ENCODE data around the gene FAM78B.

The FAM78B gene

GRCh38 chr1:166116026-166116425, 50.8 kb downstream of the FAM78B start:
- FAIRE-seq: no peak

- FAIRE-seq: no peak
Measured at GRCh38 chr1:166114419-166114818, 52.4 kb downstream of the FAM78B start.

- no peak for FAIRE-seq
Measured at GRCh38 chr1:166113630-166114029, 53.2 kb downstream of the FAM78B start.

DNA sequence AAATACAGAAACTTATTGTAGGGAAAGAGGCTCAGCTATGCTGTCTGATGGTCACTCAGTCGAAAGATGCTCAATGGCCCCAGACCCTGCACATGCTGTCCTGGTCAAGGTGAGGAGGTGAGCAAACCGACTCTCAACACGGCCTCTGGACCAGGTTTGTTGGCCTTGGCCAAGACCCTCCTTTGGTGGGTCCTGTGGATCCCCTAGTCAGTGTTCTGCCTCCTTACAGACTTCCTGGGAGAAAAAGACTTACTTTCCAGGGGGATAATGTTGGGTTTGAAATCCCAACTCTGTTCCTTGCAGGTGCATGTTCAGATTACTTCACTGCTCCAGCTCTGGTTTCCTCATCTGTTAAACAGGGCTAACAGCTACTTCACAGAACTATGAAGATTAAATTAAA, 53.8 kb downstream of the FAM78B start:
- no peak for FAIRE-seq

- no peak for FAIRE-seq
Measured at GRCh38 chr1:166112425-166112824, 54.4 kb downstream of the FAM78B start.

DNA sequence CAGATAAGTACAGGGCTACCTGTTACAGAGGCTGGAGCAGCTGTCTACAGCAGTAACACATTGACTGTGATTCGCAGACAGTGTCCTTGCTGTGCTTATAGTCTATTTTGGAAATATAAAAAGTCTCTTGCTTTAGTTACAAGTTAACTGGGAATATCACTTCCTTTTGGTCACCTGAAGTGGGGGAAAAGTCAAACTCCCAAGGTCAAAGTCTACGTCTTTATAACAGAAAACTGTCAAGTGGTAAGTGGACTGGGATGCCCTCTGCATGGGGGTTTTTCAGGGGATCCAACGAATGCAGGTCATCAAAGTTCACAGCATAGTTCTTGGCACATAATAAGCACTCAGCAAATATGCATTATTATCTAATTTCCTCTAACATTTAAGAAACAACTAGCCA, 55.4 kb downstream of the FAM78B start:
- no peak for FAIRE-seq

- no peak for FAIRE-seq
Measured at GRCh38 chr1:166090244-166090643, 76.6 kb downstream of the FAM78B start.

GRCh38 chr1:166089804-166090203, 77.0 kb downstream of the FAM78B start:
- no peak for FAIRE-seq

DNA sequence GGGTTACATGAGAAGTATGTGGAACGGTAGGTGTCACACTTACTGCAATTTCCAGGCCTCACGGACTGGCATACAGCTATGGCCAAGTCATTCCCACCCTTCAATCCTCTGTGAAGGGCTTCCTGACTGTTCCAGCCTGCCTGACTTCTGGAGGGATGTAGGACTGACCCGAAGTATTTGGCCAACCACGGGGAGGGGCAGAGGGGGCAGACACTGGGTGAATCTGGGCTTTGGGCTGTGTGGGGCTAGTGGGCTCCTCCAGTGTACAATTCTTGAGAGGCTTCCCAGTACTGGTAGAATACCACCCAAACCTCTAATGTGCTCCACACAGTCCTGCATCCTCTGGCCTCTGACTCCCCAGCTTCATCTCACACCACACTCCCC, 78.2 kb downstream of the FAM78B start:
- no peak for FAIRE-seq

GRCh38 chr1:166087734-166088571, 78.8 kb downstream of the FAM78B start:
- FAIRE-seq: no peak

GRCh38 chr1:166086113-166086883, 80.5 kb downstream of the FAM78B start:
- FAIRE-seq: no peak

GRCh38 chr1:166084613-166085012, 82.2 kb downstream of the FAM78B start:
- no peak for FAIRE-seq

DNA sequence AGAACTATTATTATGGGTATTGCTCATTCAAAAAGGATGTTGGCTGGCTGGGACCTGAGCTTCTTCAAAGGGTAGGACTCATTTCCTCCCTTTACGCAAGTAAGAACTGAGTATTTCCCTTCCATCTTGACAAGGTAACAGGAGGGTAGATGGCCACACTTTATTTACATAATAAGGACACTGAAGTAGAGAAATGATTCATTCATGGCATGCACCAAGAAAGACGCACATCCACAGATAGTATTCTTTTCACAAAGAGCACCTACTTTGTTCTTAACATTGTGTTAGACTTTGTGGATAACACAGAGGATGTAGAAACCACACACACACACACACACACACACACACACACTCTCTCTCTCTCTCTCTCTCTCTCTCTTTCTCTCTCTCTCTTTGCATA, 82.9 kb downstream of the FAM78B start:
- no peak for FAIRE-seq

- no peak for FAIRE-seq
Measured at GRCh38 chr1:166082601-166083000, 84.2 kb downstream of the FAM78B start.

GRCh38 chr1:166080967-166081870, 85.6 kb downstream of the FAM78B start:
- no peak for FAIRE-seq

DNA sequence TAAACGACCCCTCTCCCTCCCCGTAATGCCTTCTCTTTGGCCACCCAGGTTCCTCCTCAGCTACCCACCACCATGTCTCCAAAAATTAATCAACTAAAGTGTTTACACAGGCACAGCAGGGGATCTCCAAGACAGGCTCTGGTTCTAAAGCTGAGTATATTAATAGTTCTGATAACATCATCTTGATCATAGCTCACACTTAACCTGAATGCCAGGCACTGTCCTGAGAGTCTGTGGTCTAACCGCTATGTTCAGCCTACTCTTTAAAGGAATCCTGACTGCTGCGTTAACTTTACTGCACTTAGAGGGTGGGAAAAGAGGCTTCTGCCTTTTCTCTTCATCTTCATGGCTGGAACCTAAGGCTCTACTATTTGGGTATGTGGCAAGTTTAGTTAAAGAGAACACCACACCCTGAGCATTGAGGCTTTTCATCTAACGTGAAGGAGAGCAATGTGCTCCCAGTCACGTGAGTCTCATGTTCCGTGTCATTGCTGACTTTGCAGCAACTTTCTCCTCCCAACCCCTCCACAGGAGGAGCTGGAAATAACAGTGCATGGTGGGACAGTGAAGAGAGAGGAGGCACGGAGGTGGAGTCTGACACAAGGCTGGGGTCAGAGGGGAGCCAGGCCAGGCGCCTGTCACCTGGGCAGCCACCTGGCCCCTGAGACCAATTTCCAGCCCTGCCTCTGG, 86.4 kb downstream of the FAM78B start:
- no peak for FAIRE-seq

- no peak for FAIRE-seq
Measured at GRCh38 chr1:166079276-166079675, 87.5 kb downstream of the FAM78B start.

DNA sequence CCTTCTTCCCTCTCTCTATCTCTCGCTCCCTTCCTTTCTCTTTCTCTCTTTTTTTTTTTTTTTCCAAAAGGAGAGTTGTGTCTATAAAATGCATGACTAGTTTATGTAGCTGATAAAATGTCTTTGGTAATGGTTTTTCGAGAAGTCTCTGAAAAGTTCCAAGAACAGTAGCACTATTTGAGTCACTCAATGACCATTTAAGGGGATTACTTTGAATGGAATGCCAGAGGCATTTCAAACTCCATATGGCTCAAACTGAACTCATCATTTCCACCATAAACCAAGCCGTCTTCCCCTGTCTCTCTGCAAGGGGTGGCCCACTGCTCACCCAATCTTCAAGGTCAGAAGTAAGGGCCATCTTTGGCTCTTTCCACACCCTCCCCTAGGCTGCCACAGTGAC, 93.3 kb downstream of the FAM78B start:
- no peak for FAIRE-seq

- FAIRE-seq: no peak
Measured at GRCh38 chr1:166069390-166069789, 97.4 kb downstream of the FAM78B start.

DNA sequence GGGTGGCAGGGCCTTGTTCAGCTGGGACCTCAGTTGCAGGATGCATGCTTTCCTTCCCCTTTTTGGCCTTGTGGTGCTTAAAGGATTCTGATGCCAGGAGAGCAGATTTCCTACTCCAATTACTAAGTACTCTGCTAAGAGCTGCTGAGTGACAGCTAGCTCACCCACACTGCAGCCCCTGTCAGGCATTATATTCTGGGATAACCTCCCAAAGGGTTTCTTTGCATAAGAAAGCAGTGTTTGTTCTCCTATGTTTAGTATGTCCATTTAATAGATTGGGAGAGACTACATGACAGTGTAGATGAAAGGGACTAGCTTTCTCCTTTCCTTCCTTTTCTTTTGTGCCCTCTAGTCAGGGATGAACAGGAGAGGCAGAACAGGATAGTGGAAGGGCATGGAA, 100.7 kb downstream of the FAM78B start:
- FAIRE-seq: no peak

- no peak for FAIRE-seq
Measured at GRCh38 chr1:166064951-166065350, 101.8 kb downstream of the FAM78B start.

- FAIRE-seq: no peak
Measured at GRCh38 chr1:166064313-166064926, 102.4 kb downstream of the FAM78B start.

Measured in A204.1 (cell line).